A673 (cell line): Measurements from ENCODE around the gene RNF220. TPM values are rescaled to one million over a fixed set of nuclear protein-coding genes. Genes with fewer than 3 reads are reported as not detected.
A peak's percentile ranks its signal among the peaks of the same experiment; 100 is the strongest.

Experiments used
- BruUV-seq: library from RNA; stranded (reverse); fragments of 400-500 nt; replicated peaks from 2 replicates; lab custom pipeline; 2021; lab: Mats Ljungman, UMichigan
- CTCF ChIA-PET: fragments of 300-600 bp; sonication (Branson Sonifier 250); formaldehyde crosslinking; loops from one replicate; lab custom pipeline; 2022; ENCODE audit warnings: antibody characterized with exemption; lab: Charles Lee
- POLR2A ChIA-PET: fragments of 300-600 bp; sonication (Branson Sonifier 250); formaldehyde crosslinking; loops from one replicate; lab custom pipeline; 2022; ENCODE audit warnings: antibody characterized with exemption; ENCODE audit not compliant: low non-redundant PET; lab: Charles Lee
- DNase-seq: peaks from one replicate; pipeline ENCODE4 v3.0.0-alpha.2; 2015; ENCODE audit warnings: low spot score
- H3K27ac ChIP-seq: fragments of 200-600 bp; sonication (generic); 2 replicates; pipeline ENCODE4 v1.5.1; 2016; ENCODE audit warnings: mixed run types, low read depth, mild to moderate bottlenecking, mixed read lengths, antibody characterized with exemption, low read length; ENCODE audit not compliant: poor library complexity, severe bottlenecking
- H3K27me3 ChIP-seq: fragments of 200-600 bp; sonication (generic); replicated peaks from 2 replicates; pipeline ENCODE4 v1.6.1; 2017; ENCODE audit warnings: mixed run types, low read depth, mild to moderate bottlenecking, mixed read lengths, antibody characterized with exemption, low read length; ENCODE audit not compliant: insufficient read depth, poor library complexity
- H3K36me3 ChIP-seq: fragments of 200-600 bp; sonication (generic); 2 replicates; pipeline ENCODE4 v1.6.1; 2016; ENCODE audit warnings: mixed run types, mild to moderate bottlenecking, mixed read lengths, antibody characterized with exemption, low read length; ENCODE audit not compliant: insufficient read depth, poor library complexity, severe bottlenecking
- H3K4me1 ChIP-seq: fragments of 200-600 bp; sonication (generic); 2 replicates; pipeline ENCODE4 v1.6.1; 2017; ENCODE audit warnings: mixed run types, mild to moderate bottlenecking, mixed read lengths, antibody characterized with exemption, low read length; ENCODE audit not compliant: insufficient read depth, poor library complexity, severe bottlenecking
- H3K4me3 ChIP-seq: fragments of 200-600 bp; sonication (generic); 2 replicates; pipeline ENCODE4 v1.5.1; 2016; ENCODE audit warnings: low read depth, mixed run types, mild to moderate bottlenecking, mixed read lengths, low read length; ENCODE audit not compliant: poor library complexity, severe bottlenecking
- H3K9me3 ChIP-seq: fragments of 200-600 bp; sonication (generic); 2 replicates; pipeline ENCODE4 v1.6.1; 2016; ENCODE audit warnings: mixed run types, low read depth, mild to moderate bottlenecking, mixed read lengths, antibody characterized with exemption, low read length; ENCODE audit not compliant: poor library complexity, severe bottlenecking
- CTCF ChIP-seq: fragments of 300-800, 200-600 bp; sonication (generic); conservative IDR thresholded peaks from 2 replicates; pipeline ENCODE4 v1.5.1; 2017; ENCODE audit warnings: low read depth, mild to moderate bottlenecking, antibody characterized with exemption, low read length, moderate library complexity, mixed read lengths
- EZH2 ChIP-seq: fragments of 200-600 bp; sonication (generic); IDR thresholded peaks from 2 replicates; pipeline ENCODE4 v1.6.1; 2017; ENCODE audit warnings: borderline replicate concordance, low read depth, mild to moderate bottlenecking, mixed read lengths, antibody characterized with exemption, low read length; ENCODE audit not compliant: poor library complexity, severe bottlenecking
- intact Hi-C: fragments of 100-400 bp; cut with micrococcal nuclease; formaldehyde crosslinking; loops from one replicate; pipeline ENCODE4 v1.10.0; 2022; ENCODE audit not compliant: unreplicated experiment
- total RNA-seq: library from RNA; stranded (reverse); gene quantifications from 2 replicates; pipeline ENCODE4 v1.2.3, GENCODE V29; 2021

RNF220 gene
- total RNA-seq, 1 experiment from 2014 or later: 80.6 TPM

GRCh38 chr1:44606701-44607281 lies 201.7 kb downstream of the RNF220 start:
- CTCF ChIA-PET: no interaction called here
- POLR2A ChIA-PET: no interaction called here
- Histone ChIP-seq H3K36me3 (no peaks in the 10 kb centered on the region), H3K4me3 (no peak overlapping the region), H3K4me1 (peaks cover 16% of the 10 kb centered on the region), H3K27me3 (peaks cover 8% of the 10 kb centered on the region), H3K9me3 (no peaks in the 10 kb centered on the region), H3K27ac (no peak overlapping the region)
- BruUV-seq: no TSS peak
- DNase-seq: no peak
- intact Hi-C loops: no loop called here
- TF ChIP-seq EZH2 (no peak), CTCF (no peak)

DNA sequence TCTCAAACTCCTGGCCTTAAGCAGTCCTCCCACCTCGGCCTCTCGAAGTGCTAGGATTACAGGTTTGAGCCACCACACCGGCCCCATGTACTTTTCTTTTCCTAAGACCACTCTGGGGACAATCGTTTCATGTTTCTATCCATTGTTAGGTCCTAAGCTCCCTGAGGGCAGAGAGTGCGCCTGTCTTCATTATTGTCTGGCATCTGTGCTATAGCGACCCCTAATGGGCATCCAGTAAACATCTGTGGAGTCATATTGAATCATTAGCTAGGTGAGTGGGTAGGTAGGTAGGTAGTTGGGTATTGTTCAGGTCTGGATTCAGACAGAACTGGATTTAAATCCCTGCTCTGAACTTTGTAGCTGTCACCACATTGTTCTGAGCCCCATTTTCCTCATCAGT lies 203.1 kb downstream of the RNF220 start:
- H3K36me3 ChIP-seq: no peaks in the 10 kb centered on the region
- CTCF ChIA-PET: interaction anchor here (1.2 kb wide), 1 partner anchor 45 kb away, joined by 5 read pairs; no protein-coding TSS in a partner anchor
- no TSS peak for BruUV-seq
- H3K27me3 ChIP-seq: no peaks in the 10 kb centered on the region
- TF ChIP-seq CTCF (peak; percentile 51), EZH2 (no peak)
- no peak overlapping the region for H3K4me3 ChIP-seq
- H3K27ac ChIP-seq: no peak overlapping the region
- peaks cover 16% of the 10 kb centered on the region for H3K4me1 ChIP-seq
- no peak for DNase-seq
- intact Hi-C loops: loop anchor here (2.0 kb wide), 1 partner anchor 45 kb away; no protein-coding TSS in a partner anchor
- no peaks in the 10 kb centered on the region for H3K9me3 ChIP-seq
- POLR2A ChIA-PET: no interaction called here

GRCh38 chr1:44609412-44609767 lies 204.3 kb downstream of the RNF220 start:
- POLR2A ChIA-PET: no interaction called here
- Histone ChIP-seq H3K4me3 (no peak overlapping the region), H3K36me3 (no peaks in the 10 kb centered on the region), H3K27me3 (no peaks in the 10 kb centered on the region), H3K4me1 (peaks cover 8% of the 10 kb centered on the region), H3K9me3 (no peaks in the 10 kb centered on the region), H3K27ac (no peak overlapping the region)
- no TSS peak for BruUV-seq
- intact Hi-C loops: loop anchor here (2.0 kb wide), 1 partner anchor 43 kb away; no protein-coding TSS in a partner anchor
- DNase-seq: peak; percentile 32
- TF ChIP-seq CTCF (peak; percentile 52), EZH2 (no peak)
- CTCF ChIA-PET: interaction anchor here (1.0 kb wide), 1 partner anchor 44 kb away, joined by 3 read pairs; no protein-coding TSS in a partner anchor
